Progenitor cell of endocrine pancreas (in vitro differentiated cells): Measurements from ENCODE around the gene CNOT3. TPM values are rescaled to one million over a fixed set of nuclear protein-coding genes. Genes with fewer than 3 reads are reported as not detected.
A peak's percentile ranks its signal among the peaks of the same experiment; 100 is the strongest.
"Not testable (repeated sequence)": the region's sequence is repeated elsewhere in the genome, so short reads cannot be mapped to it uniquely, and the experiment has no call there.

Experiments
- DNase-seq: peaks from one replicate; pipeline ENCODE4 v3.0.0; 2021; ENCODE audit warnings: low spot score; ENCODE audit not compliant: unreplicated experiment
- H3K27ac Mint-ChIP-seq: 2 replicates; pipeline ENCODE4 v1.8.0; 2021; ENCODE audit warnings: mild to moderate bottlenecking, moderate library complexity, mixed read lengths
- H3K27me3 Mint-ChIP-seq: 2 replicates; pipeline ENCODE4 v1.8.0; 2021; ENCODE audit warnings: mixed read lengths
- H3K36me3 Mint-ChIP-seq: 2 replicates; pipeline ENCODE4 v1.8.0; 2022; ENCODE audit warnings: mixed read lengths; ENCODE audit not compliant: insufficient read depth
- H3K4me1 Mint-ChIP-seq: 2 replicates; pipeline ENCODE4 v1.8.0; 2021; ENCODE audit warnings: low read depth, mixed read lengths
- H3K4me3 Mint-ChIP-seq: 2 replicates; pipeline ENCODE4 v1.8.0; 2021; ENCODE audit warnings: low read depth, mild to moderate bottlenecking, moderate library complexity, mixed read lengths
- H3K9me3 Mint-ChIP-seq: 2 replicates; pipeline ENCODE4 v1.8.0; 2021; ENCODE audit warnings: low read depth, mixed read lengths
- CTCF ChIP-seq: fragments of 200-600 bp; sonication (generic); IDR thresholded peaks from one replicate; pipeline ENCODE4 v1.5.0; 2021; ENCODE audit warnings: antibody characterized with exemption, mild to moderate bottlenecking; ENCODE audit not compliant: unreplicated experiment
- total RNA-seq: library from RNA; stranded (reverse); gene quantifications from 2 replicates; pipeline ENCODE4 v1.2.1, GENCODE V29; 2021

The CNOT3 gene
- total RNA-seq, 1 donor from 2014 or later = 77.3 TPM

- no peak for TF ChIP-seq CTCF
- H3K4me1 Mint-ChIP-seq = peaks cover 11% of the 10 kb centered on the region
- no peaks in the 10 kb centered on the region for H3K9me3 Mint-ChIP-seq
- H3K27me3 Mint-ChIP-seq = peaks cover 4% of the 10 kb centered on the region
- no peak overlapping the region for H3K27ac Mint-ChIP-seq
- H3K36me3 Mint-ChIP-seq = peaks cover 10% of the 10 kb centered on the region
- no peak for DNase-seq
- H3K4me3 Mint-ChIP-seq = no peak overlapping the region
Observed at GRCh38 chr19:54169149-54169740, 31.7 kb downstream of the CNOT3 start.

- DNase-seq, H3K36me3 Mint-ChIP-seq, H3K9me3 Mint-ChIP-seq, H3K27me3 Mint-ChIP-seq: not testable (repeated sequence)
- peak overlapping the region; percentile 73 for H3K27ac Mint-ChIP-seq
- H3K4me3 Mint-ChIP-seq = peak overlapping the region; percentile 65
- H3K4me1 Mint-ChIP-seq = peaks cover 11% of the 10 kb centered on the region
Observed at GRCh38 chr19:54171736-54172431, 34.3 kb downstream of the CNOT3 start.

- H3K4me3 Mint-ChIP-seq = peak within 1 kb of the TSS; percentile 94
- H3K9me3 Mint-ChIP-seq = no peaks in the 10 kb centered on the region
- peaks cover 5% of the 10 kb centered on the region for H3K36me3 Mint-ChIP-seq
- peak within 1 kb of the TSS; percentile 97 for H3K27ac Mint-ChIP-seq
- no peaks in the 10 kb centered on the region for H3K27me3 Mint-ChIP-seq
- TF ChIP-seq CTCF = peak; percentile 84
- peaks cover 11% of the 10 kb centered on the region for H3K4me1 Mint-ChIP-seq
- peak; percentile 77 for DNase-seq
Observed at GRCh38 chr19:54172471-54173358, 35.2 kb downstream of the CNOT3 start, which contains the start of gene TMC4. TSS of gene TMC4 (minus strand) at chr19:54173160. CDS start at chr19:54173117, 43 bp downstream.

- Mint-ChIP-seq H3K4me3 (peak overlapping the region; percentile 94), H3K27me3 (no peaks in the 10 kb centered on the region), H3K9me3 (no peaks in the 10 kb centered on the region), H3K4me1 (peaks cover 11% of the 10 kb centered on the region), H3K27ac (peak overlapping the region; percentile 97), H3K36me3 (peaks cover 8% of the 10 kb centered on the region)
- TF ChIP-seq CTCF = no peak
- no peak for DNase-seq
Observed at GRCh38 chr19:54173359-54173699, 35.8 kb downstream of the CNOT3 start.

- no peak for DNase-seq
- TF ChIP-seq CTCF = no peak
- Mint-ChIP-seq H3K36me3 (peaks cover 12% of the 10 kb centered on the region), H3K27me3 (no peaks in the 10 kb centered on the region), H3K4me1 (peaks cover 11% of the 10 kb centered on the region), H3K9me3 (no peaks in the 10 kb centered on the region), H3K4me3 (no peak overlapping the region), H3K27ac (peak overlapping the region; percentile 64)
Observed at GRCh38 chr19:54173951-54174834, 36.6 kb downstream of the CNOT3 start.
